Thyroid gland (tissue), 4 donors: ENCODE data around the gene TUBA3E. TPM values are rescaled to one million over a fixed set of nuclear protein-coding genes. Genes with fewer than 3 reads are reported as not detected.
A peak's percentile ranks its signal among the peaks of the same experiment; 100 is the strongest.
"Not testable (repeated sequence)": the region's sequence is repeated elsewhere in the genome, so short reads cannot be mapped to it uniquely, and the experiment has no call there.

Experiments used
- DNase-seq, 2 donors: peaks; one replicate each; pipeline ENCODE4 v3.0.0-alpha.2; 2019
- H3K27ac ChIP-seq, 3 donors: fragments of 200-600 bp; sonication (generic); 1 replicate in 2 of 3; 2 replicates in 1 of 3; pipeline ENCODE4 v1.5.1; 2016 to 2019; ENCODE audit warnings: mild to moderate bottlenecking in 1 of 3, moderate library complexity in 1 of 3
- H3K27me3 ChIP-seq: fragments of 200-600 bp; sonication (generic); one replicate; pipeline ENCODE4 v1.5.1; 2019
- H3K36me3 ChIP-seq, 2 donors: fragments of 200-600 bp; sonication (generic); one replicate each; pipeline ENCODE4 v1.5.1; 2016 to 2019
- H3K4me1 ChIP-seq, 2 donors: fragments of 200-600 bp; sonication (generic); one replicate each; pipeline ENCODE4 v1.5.1; 2017 to 2019
- H3K4me3 ChIP-seq, 3 donors: fragments of 200-600 bp; sonication (generic); replicated peaks in 1 of 3; 1 replicate in 2 of 3; 2 replicates in 1 of 3; pipeline ENCODE4 v1.5.1; 2016; ENCODE audit warnings: mild to moderate bottlenecking in 1 of 3
- H3K9me3 ChIP-seq: fragments of 200-600 bp; sonication (generic); one replicate; pipeline ENCODE4 v1.5.1; 2017
- CTCF ChIP-seq, 6 experiments: fragments of 200-600 bp in 3 of 6; fragments of 450-650 bp in 3 of 6; sonication (generic) in 3 of 6; IDR thresholded peaks; one replicate each; pipeline ENCODE4 v1.5.1; 2016 to 2019; ENCODE audit warnings: antibody characterized with exemption in 6 of 6, mild to moderate bottlenecking in 2 of 6, inconsistent platforms in 1 of 6, moderate library complexity in 1 of 6
- POLR2A ChIP-seq, 2 donors: fragments of 450-650 bp; IDR thresholded peaks; one replicate each; pipeline ENCODE4 v1.6.1; 2017; ENCODE audit warnings: antibody characterized with exemption in 2 of 2, mild to moderate bottlenecking in 2 of 2, moderate library complexity in 1 of 2
- WGBS, 2 donors: methylation state at CpG; one replicate each; pipeline ENCODE4 v1.1.5; 2017; 5-methylcytosine and 5-hydroxymethylcytosine counted together
- intact Hi-C: fragments of 100-400 bp; cut with DNase I; formaldehyde crosslinking; loops from one replicate; pipeline ENCODE4 v1.15.1; 2023
- total RNA-seq, 4 donors: library from RNA; depleted of rRNA; stranded (reverse); fragments of >200 nt; gene quantifications; one replicate each; pipeline ENCODE4 v1.2.3, GENCODE V29; 2016

TUBA3E gene
- total RNA-seq, 4 donors from 2014 or later: 0.27 TPM; not detected in 3

- TF ChIP-seq CTCF (IDR thresholded peaks at IDR 0.05): no peak
- no peak for TF ChIP-seq POLR2A (IDR thresholded peaks at IDR 0.05)
- Histone ChIP-seq H3K9me3 (no peaks in the 10 kb centered on the region), H3K27me3 (no peaks in the 10 kb centered on the region), H3K27ac (peak overlapping the region; percentile 90 to 99 (median 95)), H3K4me3 (no peak overlapping the region), H3K4me1 (peaks cover 42 to 59% of the 10 kb centered on the region in 2 donors), H3K36me3 (peaks cover 5 to 13% of the 10 kb centered on the region in 2 donors)
- intact Hi-C loops: loop anchor here (5.0 kb wide), 1 partner anchor 174 kb away; no protein-coding TSS in a partner anchor
- 73 to 83% methylated on average over 9 of the region's 9 CpGs for WGBS, 2 donors
- peak in 1 of 2 donors; percentile 20 for DNase-seq
Measured at GRCh38 chr2:130158631-130159030, 39.6 kb downstream of the TUBA3E start.

- WGBS, 2 donors: 80 to 88% methylated on average over 13 of the region's 13 CpGs
- peak overlapping the region; percentile 90 to 99 (median 95) for H3K27ac ChIP-seq
- not testable (repeated sequence) for H3K27me3 ChIP-seq, DNase-seq, H3K4me3 ChIP-seq, H3K9me3 ChIP-seq
- H3K36me3 ChIP-seq: peaks cover 4 to 12% of the 10 kb centered on the region in 2 donors
- H3K4me1 ChIP-seq: peaks cover 42 to 59% of the 10 kb centered on the region in 2 donors
- intact Hi-C loops: loop anchor here (5.0 kb wide), 1 partner anchor 174 kb away; no protein-coding TSS in a partner anchor
Measured at GRCh38 chr2:130157825-130158514, 40.3 kb downstream of the TUBA3E start.

- peak; percentile 69 to 79 for DNase-seq
- H3K4me1 ChIP-seq: peaks cover 42 to 55% of the 10 kb centered on the region in 2 donors
- H3K27ac ChIP-seq: peak overlapping the region; percentile 90 to 99 (median 95)
- peak in 1 of 2 donors; percentile 27 for TF ChIP-seq POLR2A (IDR thresholded peaks at IDR 0.05)
- intact Hi-C loops: loop anchor here (5.0 kb wide), 1 partner anchor 175 kb away; no protein-coding TSS in a partner anchor
- not testable (repeated sequence) for H3K27me3 ChIP-seq, H3K9me3 ChIP-seq, H3K4me3 ChIP-seq
- 18% methylated on average over 4 of the region's 12 CpGs; no CpG with 5 or more reads in 1 of the 2 donors for WGBS, 2 donors
- H3K36me3 ChIP-seq: peaks cover 8 to 13% of the 10 kb centered on the region in 2 donors
Measured at GRCh38 chr2:130157354-130157753, 40.9 kb downstream of the TUBA3E start.

GRCh38 chr2:130156624-130157004 is 41.6 kb downstream of the TUBA3E start:
- H3K27me3 ChIP-seq: no peaks in the 10 kb centered on the region
- TF ChIP-seq CTCF (IDR thresholded peaks at IDR 0.05): no peak
- no peak for TF ChIP-seq POLR2A (IDR thresholded peaks at IDR 0.05)
- peak overlapping the region; percentile 29 to 95 (median 33) for H3K27ac ChIP-seq
- DNase-seq: peak in 1 of 2 donors; percentile 11
- no peaks in the 10 kb centered on the region for H3K9me3 ChIP-seq
- peaks cover 41 to 50% of the 10 kb centered on the region in 2 donors for H3K4me1 ChIP-seq
- no peak overlapping the region for H3K4me3 ChIP-seq
- 86% methylated on average over 8 of the region's 9 CpGs; no CpG with 5 or more reads in 1 of the 2 donors for WGBS, 2 donors
- peaks cover 13 to 19% of the 10 kb centered on the region in 2 donors for H3K36me3 ChIP-seq
- intact Hi-C loops: loop anchor here (5.0 kb wide), 1 partner anchor 176 kb away; no protein-coding TSS in a partner anchor

GRCh38 chr2:130155956-130156623 is 42.1 kb downstream of the TUBA3E start:
- Histone ChIP-seq H3K27ac (peak overlapping the region; percentile 33 to 95 (median 41)), H3K4me1 (peaks cover 36 to 45% of the 10 kb centered on the region in 2 donors), H3K36me3 (peaks cover 13 to 19% of the 10 kb centered on the region in 2 donors)
- 30 to 60% methylated on average over 1 to 12 of the region's 16 CpGs for WGBS, 2 donors
- not testable (repeated sequence) for H3K9me3 ChIP-seq, H3K4me3 ChIP-seq, H3K27me3 ChIP-seq
- intact Hi-C loops: loop anchor here (5.0 kb wide), 1 partner anchor 176 kb away; no protein-coding TSS in a partner anchor
- peak; percentile 48 to 90 (median 80) for TF ChIP-seq CTCF (IDR thresholded peaks at IDR 0.05)
- TF ChIP-seq POLR2A (IDR thresholded peaks at IDR 0.05): peak in 1 of 2 donors; percentile 29
- peak; percentile 96 to 97 for DNase-seq
